PC-3 (cell line): ENCODE results near the gene CORO2B. TPM values are rescaled to one million over a fixed set of nuclear protein-coding genes. Genes with fewer than 3 reads are reported as not detected.

Experiments used
- ATAC-seq: fragments of 200-7000 bp; cut with Tn5 transposase; 2 replicates; pipeline ENCODE4 v1.9.1; 2020; ENCODE audit warnings: mild to moderate bottlenecking, moderate library complexity
- BruUV-seq: library from RNA; stranded (reverse); fragments of 400-500 nt; replicated peaks from 2 replicates; lab custom pipeline; 2021; lab: Mats Ljungman, UMichigan
- CTCF ChIA-PET: fragments of 300-600 bp; sonication (Branson Sonifier 250); formaldehyde crosslinking; loops from one replicate; lab custom pipeline; 2022; ENCODE audit warnings: antibody characterized with exemption; lab: Charles Lee
- POLR2A ChIA-PET: fragments of 300-600 bp; sonication (Branson Sonifier 250); formaldehyde crosslinking; loops from one replicate; lab custom pipeline; 2022; ENCODE audit warnings: antibody characterized with exemption; ENCODE audit not compliant: unreplicated experiment; lab: Charles Lee
- DNase-seq: peaks from one replicate; pipeline ENCODE4 v3.0.0-alpha.2; 2015
- H2AFZ ChIP-seq: fragments of 300-600 bp; sonication (generic); 2 replicates; pipeline ENCODE4 v1.6.0; 2016; ENCODE audit warnings: antibody characterized with exemption, low read length
- H3F3A ChIP-seq: fragments of 300-600 bp; sonication (generic); one replicate; pipeline ENCODE4 v1.6.0; 2017; ENCODE audit warnings: antibody characterized with exemption, low read length, control low read depth, mild to moderate bottlenecking; ENCODE audit not compliant: unreplicated experiment
- H3K27ac ChIP-seq: fragments of 300-600 bp; sonication (generic); 2 replicates; pipeline ENCODE4 v1.5.1; 2016; ENCODE audit warnings: mild to moderate bottlenecking, low read length
- H3K27me3 ChIP-seq: fragments of 300-600 bp; sonication (generic); 2 replicates; pipeline ENCODE4 v1.6.1; 2016; ENCODE audit warnings: low read length, mixed read lengths
- H3K36me3 ChIP-seq: fragments of 300-600 bp; sonication (generic); 2 replicates; pipeline ENCODE4 v1.6.1; 2016; ENCODE audit warnings: low read depth, mixed run types, low read length, mixed read lengths
- H3K4me1 ChIP-seq: fragments of 300-600 bp; sonication (generic); 2 replicates; pipeline ENCODE4 v1.5.1; 2016; ENCODE audit warnings: low read length; ENCODE audit not compliant: insufficient read depth
- H3K4me2 ChIP-seq: fragments of 300-600 bp; sonication (generic); 2 replicates; pipeline ENCODE4 v1.6.0; 2016; ENCODE audit warnings: low read length
- H3K4me3 ChIP-seq: fragments of 300-600 bp; sonication (generic); 2 replicates; pipeline ENCODE4 v1.5.1; 2016; ENCODE audit warnings: mild to moderate bottlenecking, low read length, mixed read lengths
- H3K79me2 ChIP-seq: fragments of 300-600 bp; sonication (generic); 2 replicates; pipeline ENCODE4 v1.6.1; 2017; ENCODE audit warnings: low read length, mixed read lengths
- H3K9ac ChIP-seq: fragments of 300-600 bp; sonication (generic); 2 replicates; pipeline ENCODE4 v1.6.0; 2016; ENCODE audit warnings: mild to moderate bottlenecking, low read length
- H3K9me2 ChIP-seq: fragments of 300-600 bp; sonication (generic); replicated peaks from 2 replicates; pipeline ENCODE4 v1.6.1; 2016; ENCODE audit warnings: mixed run types, low read length, mixed read lengths
- H3K9me3 ChIP-seq: fragments of 300-600 bp; sonication (generic); 2 replicates; pipeline ENCODE4 v1.6.1; 2016; ENCODE audit warnings: low read length, mixed read lengths
- H4K20me1 ChIP-seq: fragments of 300-600 bp; sonication (generic); 2 replicates; pipeline ENCODE4 v1.6.1; 2016; ENCODE audit warnings: low read length, mixed read lengths
- EZH2 ChIP-seq: fragments of 300-600 bp; sonication (generic); IDR thresholded peaks from one replicate; pipeline ENCODE4 v1.6.1; 2017; ENCODE audit warnings: antibody characterized with exemption, mild to moderate bottlenecking, low read length; ENCODE audit not compliant: unreplicated experiment
- EZH2phosphoT487 ChIP-seq: fragments of 300-600 bp; sonication (generic); IDR thresholded peaks from 2 replicates; pipeline ENCODE4 v1.6.1; 2018; ENCODE audit warnings: mild to moderate bottlenecking, antibody characterized with exemption, low read length, borderline replicate concordance
- intact Hi-C: fragments of 100-400 bp; cut with micrococcal nuclease; formaldehyde crosslinking; loops from 2 replicates; pipeline ENCODE4 v1.9.0; 2023
- total RNA-seq: library from RNA; depleted of rRNA; stranded (reverse); fragments of >200 nt; gene quantifications from 2 replicates; pipeline ENCODE4 v1.2.3, GENCODE V29; 2014
- TF ChIP-seq, protein P1 (sequence below): fragments of 300-600 bp; sonication (generic); conservative IDR thresholded peaks from 2 replicates; pipeline ENCODE4 v1.5.1; 2017; ENCODE audit warnings: antibody characterized with exemption, low read depth, mild to moderate bottlenecking, low read length

The CORO2B gene
- total RNA-seq, 1 experiment from 2014 or later = 0.66 TPM

DNA sequence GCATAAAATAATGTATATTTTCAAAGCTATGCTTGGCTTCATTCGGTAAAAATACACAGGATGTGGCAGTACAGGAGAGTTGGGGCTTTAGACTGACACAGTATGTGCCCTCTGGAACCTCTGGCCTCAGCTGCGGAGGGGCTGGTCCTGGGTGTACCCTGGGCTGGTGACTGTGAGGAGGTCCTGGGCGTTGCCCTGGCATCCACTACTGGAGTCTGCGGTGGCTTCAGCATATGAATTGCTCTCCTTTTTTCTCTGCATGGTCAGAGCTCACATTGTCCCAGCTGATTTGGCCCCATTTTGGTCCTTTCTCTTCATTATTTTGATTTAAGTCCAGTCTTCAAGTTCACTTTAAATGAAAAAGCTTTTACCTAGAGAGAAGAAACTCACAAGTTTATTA lies 40.5 kb upstream of the CORO2B start:
- Histone ChIP-seq H3K4me3 (no peak overlapping the region), H3K9me2 (no peaks in the 10 kb centered on the region), H3K4me1 (no peaks in the 10 kb centered on the region), H3F3A (no peaks in the 10 kb centered on the region), H3K79me2 (no peaks in the 10 kb centered on the region), H3K9me3 (no peaks in the 10 kb centered on the region), H4K20me1 (no peaks in the 10 kb centered on the region), H3K4me2 (no peak overlapping the region), H3K9ac (no peak overlapping the region), H3K36me3 (no peaks in the 10 kb centered on the region), H3K27ac (no peak overlapping the region), H2AFZ (no peak overlapping the region), H3K27me3 (no peaks in the 10 kb centered on the region)
- DNase-seq (no peak), ATAC-seq (no peak)
- ChIA-PET CTCF (no interaction called here), POLR2A (no interaction called here)
- BruUV-seq = no TSS peak
- TF ChIP-seq, protein P1, sequence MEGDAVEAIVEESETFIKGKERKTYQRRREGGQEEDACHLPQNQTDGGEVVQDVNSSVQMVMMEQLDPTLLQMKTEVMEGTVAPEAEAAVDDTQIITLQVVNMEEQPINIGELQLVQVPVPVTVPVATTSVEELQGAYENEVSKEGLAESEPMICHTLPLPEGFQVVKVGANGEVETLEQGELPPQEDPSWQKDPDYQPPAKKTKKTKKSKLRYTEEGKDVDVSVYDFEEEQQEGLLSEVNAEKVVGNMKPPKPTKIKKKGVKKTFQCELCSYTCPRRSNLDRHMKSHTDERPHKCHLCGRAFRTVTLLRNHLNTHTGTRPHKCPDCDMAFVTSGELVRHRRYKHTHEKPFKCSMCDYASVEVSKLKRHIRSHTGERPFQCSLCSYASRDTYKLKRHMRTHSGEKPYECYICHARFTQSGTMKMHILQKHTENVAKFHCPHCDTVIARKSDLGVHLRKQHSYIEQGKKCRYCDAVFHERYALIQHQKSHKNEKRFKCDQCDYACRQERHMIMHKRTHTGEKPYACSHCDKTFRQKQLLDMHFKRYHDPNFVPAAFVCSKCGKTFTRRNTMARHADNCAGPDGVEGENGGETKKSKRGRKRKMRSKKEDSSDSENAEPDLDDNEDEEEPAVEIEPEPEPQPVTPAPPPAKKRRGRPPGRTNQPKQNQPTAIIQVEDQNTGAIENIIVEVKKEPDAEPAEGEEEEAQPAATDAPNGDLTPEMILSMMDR = no peak
- TF ChIP-seq EZH2 = no peak
- no peak for TF ChIP-seq EZH2phosphoT487
- intact Hi-C loops = no loop called here

DNA sequence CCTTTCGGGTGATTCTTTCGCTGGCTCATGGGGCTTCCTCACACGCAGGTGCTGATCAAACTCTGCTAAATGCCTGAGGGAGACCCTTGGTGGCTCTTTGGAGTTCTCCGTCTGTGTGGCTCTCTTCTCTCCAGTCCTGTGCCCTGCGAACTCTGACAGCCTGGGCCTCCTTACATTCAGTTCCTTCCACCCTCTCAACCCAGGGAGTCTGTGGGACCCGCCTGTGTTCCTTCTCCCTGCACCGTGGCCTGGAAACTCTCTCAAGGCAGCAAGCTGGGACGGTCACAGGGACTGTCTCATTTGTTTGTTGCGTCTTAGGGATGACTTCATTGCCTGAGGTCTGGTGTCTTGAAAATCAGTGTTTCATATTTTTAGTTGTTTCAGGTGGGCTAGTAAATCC lies 37.0 kb upstream of the CORO2B start:
- ChIA-PET CTCF (no interaction called here), POLR2A (no interaction called here)
- DNase-seq = no peak
- no peaks in the 10 kb centered on the region for H3F3A ChIP-seq
- no peak overlapping the region for H3K9ac ChIP-seq
- TF ChIP-seq EZH2 = no peak
- TF ChIP-seq, protein P1 = no peak
- TF ChIP-seq EZH2phosphoT487 = no peak
- H3K4me3 ChIP-seq = no peak overlapping the region
- H3K79me2 ChIP-seq = no peaks in the 10 kb centered on the region
- H3K27ac ChIP-seq = no peak overlapping the region
- no peaks in the 10 kb centered on the region for H3K36me3 ChIP-seq
- no peaks in the 10 kb centered on the region for H4K20me1 ChIP-seq
- H3K9me2 ChIP-seq = no peaks in the 10 kb centered on the region
- H3K4me2 ChIP-seq = no peak overlapping the region
- no peak overlapping the region for H2AFZ ChIP-seq
- no peak for ATAC-seq
- intact Hi-C loops = loop anchor here (10.0 kb wide), 1 partner anchor 237 kb away; no protein-coding TSS in a partner anchor
- BruUV-seq = no TSS peak
- no peaks in the 10 kb centered on the region for H3K4me1 ChIP-seq
- H3K27me3 ChIP-seq = no peaks in the 10 kb centered on the region
- H3K9me3 ChIP-seq = no peaks in the 10 kb centered on the region

DNA sequence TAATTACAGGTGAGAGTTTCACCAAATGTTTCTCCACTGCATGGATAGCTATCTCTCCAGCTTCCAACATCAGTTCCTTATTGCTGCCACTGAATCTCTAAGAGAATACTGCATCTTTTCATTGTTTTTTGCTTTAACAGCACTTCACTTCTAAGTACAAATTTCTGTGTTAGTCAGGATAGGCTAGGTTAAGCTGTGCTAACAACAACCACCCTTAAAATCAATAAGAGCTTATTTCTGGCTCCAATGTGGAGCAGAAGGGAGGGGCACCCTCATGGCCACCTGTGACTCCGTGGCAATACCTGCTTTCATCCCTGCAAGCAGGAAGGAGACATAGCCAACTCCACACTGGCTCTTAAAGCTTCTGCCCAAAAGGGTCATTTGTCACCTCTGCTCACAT lies 36.4 kb upstream of the CORO2B start:
- Histone ChIP-seq H3K27ac (no peak overlapping the region), H3K4me1 (no peaks in the 10 kb centered on the region), H3K27me3 (no peaks in the 10 kb centered on the region), H3K9me2 (no peaks in the 10 kb centered on the region), H3K9ac (no peak overlapping the region), H3K4me2 (no peak overlapping the region), H4K20me1 (no peaks in the 10 kb centered on the region), H3K79me2 (no peaks in the 10 kb centered on the region), H3K36me3 (no peaks in the 10 kb centered on the region), H3K4me3 (no peak overlapping the region), H3K9me3 (no peaks in the 10 kb centered on the region), H3F3A (no peaks in the 10 kb centered on the region), H2AFZ (no peak overlapping the region)
- intact Hi-C loops = loop anchor here (10.0 kb wide), 1 partner anchor 238 kb away; no protein-coding TSS in a partner anchor
- TF ChIP-seq EZH2 = no peak
- TF ChIP-seq, protein P1 = no peak
- TF ChIP-seq EZH2phosphoT487 = no peak
- POLR2A ChIA-PET = no interaction called here
- BruUV-seq = no TSS peak
- no peak for ATAC-seq
- CTCF ChIA-PET = no interaction called here
- DNase-seq = no peak
